CD4-positive, alpha-beta T cell treated with Interferon gamma for 1 hour (primary cell): ENCODE data around the gene TLCD3A.
"Not testable (repeated sequence)": the region's sequence is repeated elsewhere in the genome, so short reads cannot be mapped to it uniquely, and the experiment has no call there.

Source experiments
- DNase-seq: peaks from one replicate; pipeline ENCODE4 v3.0.0-alpha.2; 2020

Gene TLCD3A

GRCh38 chr17:789931-790873, 57.8 kb downstream of the TLCD3A start:
- DNase-seq, result not testable (repeated sequence)

- DNase-seq, result not testable (repeated sequence)
These were observed 58.5 kb downstream of the TLCD3A start for GRCh38 chr17:790874-791247.

GRCh38 chr17:791829-792228, 59.4 kb downstream of the TLCD3A start:
- no peak for DNase-seq

GRCh38 chr17:792277-792676, 59.9 kb downstream of the TLCD3A start:
- DNase-seq, result no peak
